ENCODE measurements around the gene SIRT4. TPM values are rescaled to one million over a fixed set of nuclear protein-coding genes. Genes with fewer than 3 reads are reported as not detected.

Gene SIRT4
- polyA plus RNA-seq, 1 of the 3 experiments (the other 2 are of a cell fraction) = 1.1 TPM

DNA sequence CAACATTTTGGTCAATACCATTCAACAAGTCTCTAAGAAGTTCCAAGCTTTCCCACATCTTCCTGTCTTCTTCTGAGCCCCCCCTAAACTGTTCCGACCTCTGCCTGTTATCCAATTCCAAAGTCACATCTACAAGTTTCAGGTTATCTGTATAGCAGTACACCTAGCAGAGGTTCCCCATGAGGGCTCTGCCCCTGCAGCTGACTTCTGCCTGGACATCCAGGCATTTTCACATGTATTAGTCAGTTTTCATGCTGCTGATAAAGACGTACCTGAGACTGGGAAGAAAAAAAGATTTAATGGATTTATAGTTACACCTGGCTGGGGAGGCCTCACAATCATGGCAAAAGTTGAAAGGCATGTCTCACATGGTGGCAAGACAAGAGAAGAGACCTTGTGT, 35.6 kb downstream of the SIRT4 start (continued):
- TF ChIP-seq MXI1 (IDR thresholded peaks at IDR 0.05; ENCODE audit: low read depth, low read length) (no peak), TAF1 (IDR thresholded peaks at IDR 0.05; ENCODE audit: borderline replicate concordance, low read depth, low read length) (no peak)
- TF ChIP-seq, protein P1, sequence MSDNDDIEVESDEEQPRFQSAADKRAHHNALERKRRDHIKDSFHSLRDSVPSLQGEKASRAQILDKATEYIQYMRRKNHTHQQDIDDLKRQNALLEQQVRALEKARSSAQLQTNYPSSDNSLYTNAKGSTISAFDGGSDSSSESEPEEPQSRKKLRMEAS (IDR thresholded peaks at IDR 0.05; ENCODE audit: low read depth) = no peak

DNA sequence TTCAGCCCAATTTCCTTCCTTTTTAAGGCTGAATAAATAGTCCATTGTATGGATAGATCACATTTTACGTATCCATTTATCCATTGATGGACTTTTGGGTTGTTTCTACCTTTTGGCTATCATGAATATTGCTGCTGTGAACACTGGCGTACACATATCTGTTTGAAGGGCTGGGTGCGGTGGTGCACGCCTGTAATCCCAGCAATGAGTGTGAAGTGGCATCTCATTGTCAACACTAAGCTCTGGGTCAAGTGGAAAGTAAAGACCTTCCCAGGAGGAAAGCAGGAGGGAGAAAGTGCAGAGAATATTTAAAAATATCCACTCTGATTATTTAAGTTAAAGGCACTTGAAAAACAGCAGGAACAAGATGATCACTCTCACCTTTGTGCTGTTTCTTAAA, 37.1 kb downstream of the SIRT4 start:
- H3K9me2 ChIP-seq = no peaks in the 10 kb centered on the region
- H3K4me3 ChIP-seq (ENCODE audit: low read depth in 2 of 2, low read length in 1 of 2) = no peak overlapping the region
- H3K27me3 ChIP-seq (ENCODE audit: insufficient read depth) = no peaks in the 10 kb centered on the region
- H3K27ac ChIP-seq (ENCODE audit: low read depth in 2 of 2, low read length in 1 of 2) = no peak overlapping the region
- H3K9me3 ChIP-seq = no peaks in the 10 kb centered on the region; the same call in 1 of the 2 replicates
- no peaks in the 10 kb centered on the region for H3K79me2 ChIP-seq (ENCODE audit: insufficient read depth)
- no peak overlapping the region for H3K4me2 ChIP-seq
- H3K36me3 ChIP-seq (replicated peaks in 1 of 2; ENCODE audit: control insufficient read depth in 1 of 2, insufficient read depth in 2 of 2, low read length in 1 of 2) = no peaks in the 10 kb centered on the region
- H3K4me1 ChIP-seq (ENCODE audit: control insufficient read depth in 1 of 2, insufficient read depth in 2 of 2, low read depth in 1 of 2, low read length in 1 of 2) = no peaks in the 10 kb centered on the region
- WGBS (ENCODE audit: low lambda C conversion rate) = 77% methylated on average over 4 of the region's 4 CpGs
- CTCF ChIA-PET = interaction anchor here (0.6 to 7.0 kb wide), 3 partner anchors 37 to 310 kb away, joined by 3 to 46 read pairs (median 3); partner anchors contain the start of gene SIRT4
- H2AFZ ChIP-seq (ENCODE audit: low read depth) = no peak overlapping the region
- H3K9ac ChIP-seq = no peak overlapping the region
- no peak for TF ChIP-seq JUND (IDR thresholded peaks at IDR 0.05)
- no peak for TF ChIP-seq NFIC (IDR thresholded peaks at IDR 0.05; ENCODE audit: borderline replicate concordance)
- no peak for TF ChIP-seq CTCF (IDR thresholded peaks at IDR 0.05)
- no peak for TF ChIP-seq TAF1 (IDR thresholded peaks at IDR 0.05; ENCODE audit: borderline replicate concordance, low read depth, low read length)
- TF ChIP-seq MXI1 (IDR thresholded peaks at IDR 0.05; ENCODE audit: low read depth, low read length) = no peak
- TF ChIP-seq NRF1 (IDR thresholded peaks at IDR 0.05; ENCODE audit: low read depth, low read length) = no peak
- no peak for TF ChIP-seq FOXJ3 (CRISPR knock-in tag; IDR thresholded peaks at IDR 0.05)
- no peak for TF ChIP-seq GABPA (IDR thresholded peaks at IDR 0.05; ENCODE audit: low read depth)
- DNase-seq = no peak
- H3F3A ChIP-seq (replicated peaks; ENCODE audit: insufficient read depth) = no peaks in the 10 kb centered on the region
- POLR2A ChIA-PET = no interaction called here
- no peaks in the 10 kb centered on the region for H4K20me1 ChIP-seq (ENCODE audit: insufficient read depth)

- CTCF ChIA-PET = interaction anchor here (0.6 to 1.5 kb wide), 3 partner anchors 42 to 97 kb away, joined by 3 to 5 read pairs (median 4); no protein-coding TSS in a partner anchor
Measured at GRCh38 chr12:120342175-120343038, 40.3 kb downstream of the SIRT4 start.

More at GRCh38 chr12:120342175-120343038, 40.3 kb downstream of the SIRT4 start:
- no peak overlapping the region for H2AFZ ChIP-seq (ENCODE audit: low read depth)
- DNase-seq = no peak
- H3K27me3 ChIP-seq (ENCODE audit: insufficient read depth) = no peaks in the 10 kb centered on the region
- no peaks in the 10 kb centered on the region for H3K4me1 ChIP-seq (ENCODE audit: control insufficient read depth in 1 of 2, insufficient read depth in 2 of 2, low read depth in 1 of 2, low read length in 1 of 2)
- H3K27ac ChIP-seq (ENCODE audit: low read depth in 2 of 2, low read length in 1 of 2) = no peak overlapping the region
- no peaks in the 10 kb centered on the region for H3K36me3 ChIP-seq (replicated peaks in 1 of 2; ENCODE audit: control insufficient read depth in 1 of 2, insufficient read depth in 2 of 2, low read length in 1 of 2)
- H3K9me2 ChIP-seq = no peaks in the 10 kb centered on the region
- H3K9ac ChIP-seq = no peak overlapping the region
- no peaks in the 10 kb centered on the region; the same call in 1 of the 2 replicates for H3K9me3 ChIP-seq
- H3F3A ChIP-seq (replicated peaks; ENCODE audit: insufficient read depth) = no peaks in the 10 kb centered on the region
- H3K79me2 ChIP-seq (ENCODE audit: insufficient read depth) = no peaks in the 10 kb centered on the region
- H3K4me3 ChIP-seq (ENCODE audit: low read depth in 2 of 2, low read length in 1 of 2) = no peak overlapping the region
- TF ChIP-seq USF1 (IDR thresholded peaks at IDR 0.05; ENCODE audit: borderline replicate concordance, low read depth) (no peak), SMC3 (IDR thresholded peaks at IDR 0.05; ENCODE audit: low read depth, low read length) (no peak), SIN3A (IDR thresholded peaks at IDR 0.05; ENCODE audit: borderline replicate concordance, low read depth, low read length) (no peak)
- no peaks in the 10 kb centered on the region for H4K20me1 ChIP-seq (ENCODE audit: insufficient read depth)
- no peak overlapping the region for H3K4me2 ChIP-seq
- WGBS (ENCODE audit: low lambda C conversion rate) = 87% methylated on average over 18 of the region's 30 CpGs
- POLR2A ChIA-PET = no interaction called here

All from SK-N-SH (cell line).